HTERT RPE-1 (cell line): ENCODE results near the gene EXOSC3.
"Not testable (repeated sequence)": the region's sequence is repeated elsewhere in the genome, so short reads cannot be mapped to it uniquely, and the experiment has no call there.

Source experiments
- in situ Hi-C: fragments of 300-500 bp; cut with MboI; formaldehyde crosslinking; loops from 4 replicates; pipeline ENCODE4 v1.14.3; 2020; ENCODE audit warnings: low sequenced_read_pairs

Gene EXOSC3

GRCh38 chr9:37776328-37776727, 8.5 kb downstream of the EXOSC3 start:
- in situ Hi-C loops, result no loop called here

GRCh38 chr9:37775216-37775919, 9.5 kb downstream of the EXOSC3 start:
- in situ Hi-C loops, result no loop called here

GRCh38 chr9:37769995-37770394, 14.9 kb downstream of the EXOSC3 start:
- in situ Hi-C loops, result no loop called here

GRCh38 chr9:37769306-37769705, 15.6 kb downstream of the EXOSC3 start:
- in situ Hi-C loops, result no loop called here

GRCh38 chr9:37765263-37765662, 19.6 kb downstream of the EXOSC3 start:
- in situ Hi-C loops, result not testable (repeated sequence)

GRCh38 chr9:37761511-37761910, 23.4 kb downstream of the EXOSC3 start:
- in situ Hi-C loops, result no loop called here

- in situ Hi-C loops, result no loop called here
Measured at GRCh38 chr9:37760416-37761161, 24.3 kb downstream of the EXOSC3 start.

- in situ Hi-C loops, result no loop called here
Measured at GRCh38 chr9:37758747-37759146, 26.1 kb downstream of the EXOSC3 start.

GRCh38 chr9:37753489-37754190, 31.2 kb downstream of the EXOSC3 start, which contains the start of gene TRMT10B:
Gene TRMT10B (plus strand): TSS chr9:37753805. CDS start chr9:37761932, 8,127 bp downstream.
- in situ Hi-C loops, result no loop called here

GRCh38 chr9:37752642-37753488, 32.0 kb downstream of the EXOSC3 start:
- in situ Hi-C loops, result no loop called here

- in situ Hi-C loops, result not testable (repeated sequence)
Measured at GRCh38 chr9:37752112-37752511, 32.8 kb downstream of the EXOSC3 start.

GRCh38 chr9:37751704-37752103, 33.2 kb downstream of the EXOSC3 start:
- in situ Hi-C loops, result not testable (repeated sequence)

GRCh38 chr9:37751186-37751585, 33.7 kb downstream of the EXOSC3 start:
- in situ Hi-C loops, result no loop called here

- in situ Hi-C loops, result no loop called here
Measured at GRCh38 chr9:37749129-37749528, 35.7 kb downstream of the EXOSC3 start.

- in situ Hi-C loops, result no loop called here
Measured at GRCh38 chr9:37747271-37747753, 37.6 kb downstream of the EXOSC3 start.

GRCh38 chr9:37746448-37747270, 38.2 kb downstream of the EXOSC3 start:
- in situ Hi-C loops, result no loop called here

- in situ Hi-C loops, result no loop called here
Measured at GRCh38 chr9:37745970-37746369, 38.9 kb downstream of the EXOSC3 start.

GRCh38 chr9:37740631-37741328, 44.1 kb downstream of the EXOSC3 start:
- in situ Hi-C loops, result no loop called here

- in situ Hi-C loops, result no loop called here
Measured at GRCh38 chr9:37740128-37740527, 44.7 kb downstream of the EXOSC3 start.
